ENCODE results near the gene MTOR.
"Not testable (repeated sequence)": the region's sequence is repeated elsewhere in the genome, so short reads cannot be mapped to it uniquely, and the experiment has no call there.

The MTOR gene

DNA sequence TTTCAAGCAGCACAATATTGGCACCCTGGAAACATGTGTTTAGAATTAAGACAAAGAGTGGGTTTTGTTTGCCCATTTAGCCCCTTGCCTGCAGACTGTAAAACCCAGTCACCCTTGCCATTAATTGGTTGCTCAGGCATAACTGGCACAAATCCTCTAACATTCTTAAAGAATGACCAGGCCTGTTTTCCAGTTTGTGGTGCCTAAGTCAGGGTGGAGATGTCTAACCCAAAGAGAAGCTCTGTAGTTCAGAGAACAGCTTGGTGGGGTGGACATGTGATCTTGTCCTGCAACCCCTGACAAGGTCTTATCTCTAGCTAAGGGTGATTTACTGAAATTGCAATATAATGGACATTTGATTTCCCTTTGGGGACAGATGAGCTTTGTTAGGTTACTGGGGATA is 82.0 kb downstream of the MTOR start:
- DNase-seq (ENCODE audit: low spot score), result peak; percentile 81

GRCh38 chr1:11179749-11180148 is 82.6 kb downstream of the MTOR start:
- DNase-seq (ENCODE audit: low spot score), result not testable (repeated sequence)

GRCh38 chr1:11179125-11179524 is 83.2 kb downstream of the MTOR start:
- DNase-seq (ENCODE audit: low spot score), result no peak

DNA sequence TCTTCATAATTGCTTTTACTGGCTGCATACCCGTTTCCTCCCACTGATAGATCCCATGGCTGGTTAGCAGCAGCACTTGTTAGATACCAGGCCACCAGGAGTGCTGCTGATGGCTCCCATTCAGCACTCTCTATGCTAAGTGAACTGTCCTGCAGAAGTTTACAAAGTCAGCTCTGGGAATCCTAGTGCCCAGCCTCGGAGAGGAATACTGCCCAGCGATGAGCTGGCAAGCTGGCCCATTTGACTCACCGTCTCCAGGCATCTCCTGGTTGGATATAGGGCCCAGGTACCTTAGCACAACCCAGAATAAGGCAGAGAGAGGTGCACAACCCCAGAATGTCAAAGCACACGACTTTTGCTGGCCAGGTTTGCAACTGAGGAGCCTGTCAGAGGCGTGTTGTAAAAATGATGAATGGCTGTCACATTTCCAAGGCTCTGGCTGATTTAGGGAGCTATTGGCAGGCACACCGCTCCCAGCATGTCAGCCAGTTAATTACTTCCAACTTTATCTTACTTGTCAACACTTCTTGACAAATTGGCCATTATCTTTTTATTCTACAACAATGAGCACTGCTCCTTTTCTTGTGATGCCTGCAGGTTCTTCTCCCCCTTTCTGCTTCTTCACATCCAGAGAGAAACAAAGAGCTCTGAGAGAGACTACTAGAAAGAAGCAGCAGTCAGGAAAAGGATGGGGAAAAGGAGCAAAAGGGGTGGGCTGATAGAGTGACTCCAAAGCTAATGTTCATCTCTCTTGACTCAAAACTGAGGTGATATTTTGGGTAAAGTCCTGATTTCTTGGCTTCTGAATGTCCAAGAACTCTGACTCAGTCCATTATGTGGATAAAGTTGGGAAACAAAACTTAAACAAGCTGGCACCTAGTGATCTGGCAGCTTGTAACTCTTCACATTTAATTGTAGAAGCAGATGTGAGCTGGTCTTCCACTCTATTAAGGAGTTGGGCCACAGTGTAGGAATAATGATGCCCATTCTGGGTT is 84.0 kb downstream of the MTOR start:
- peak; percentile 30 for DNase-seq (ENCODE audit: low spot score)

DNA sequence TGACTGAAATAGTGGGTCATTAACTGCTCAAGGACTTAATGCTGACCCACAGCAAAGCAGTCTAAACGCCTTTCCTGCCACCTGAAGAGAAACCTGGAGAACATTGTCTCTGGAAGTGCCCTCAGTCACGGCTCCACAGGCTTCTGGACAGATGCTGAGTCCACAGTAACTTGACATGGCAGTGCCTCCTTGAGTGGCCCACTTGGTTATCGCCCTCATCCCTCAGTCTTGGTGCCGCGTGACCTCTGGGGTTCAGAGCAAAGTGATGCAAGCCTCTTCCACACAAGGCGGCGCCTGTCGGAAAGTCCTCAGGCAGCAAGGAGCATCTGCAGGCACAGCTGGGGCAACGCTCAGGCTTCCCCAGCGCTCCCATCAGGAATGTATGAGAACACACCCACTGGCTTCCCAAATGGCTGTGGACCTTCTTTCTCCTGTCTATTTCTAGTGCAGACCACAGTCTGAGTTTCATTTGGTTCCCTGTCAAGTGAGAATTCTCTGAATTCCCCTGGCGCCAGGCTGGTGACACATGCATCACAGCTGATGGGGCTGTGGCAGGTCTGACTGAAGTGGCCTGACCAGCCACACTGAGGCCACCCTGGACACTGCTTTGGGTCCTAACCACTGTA is 86.2 kb downstream of the MTOR start:
- peak; percentile 75 for DNase-seq (ENCODE audit: low spot score)

DNA sequence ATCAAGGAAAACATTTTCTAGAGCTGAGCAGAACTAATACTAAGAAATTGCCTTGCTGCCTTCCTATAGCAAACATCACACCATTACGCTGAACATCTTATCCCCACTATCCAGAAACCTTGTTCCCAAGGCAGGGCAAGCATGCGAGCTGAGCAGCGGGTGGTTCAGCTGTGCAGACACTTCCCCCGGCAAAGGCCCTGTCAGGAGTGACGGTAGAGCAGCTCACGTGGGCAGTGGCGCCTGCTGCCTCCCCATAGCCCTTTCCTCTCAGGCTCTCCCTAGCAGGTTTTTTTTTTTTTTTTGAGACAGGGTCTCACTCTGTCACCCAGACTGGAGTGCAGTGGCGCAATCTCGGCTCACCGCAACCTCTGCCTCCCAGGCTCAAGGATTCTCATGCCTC is 86.9 kb downstream of the MTOR start:
- no peak for DNase-seq (ENCODE audit: low spot score)

DNA sequence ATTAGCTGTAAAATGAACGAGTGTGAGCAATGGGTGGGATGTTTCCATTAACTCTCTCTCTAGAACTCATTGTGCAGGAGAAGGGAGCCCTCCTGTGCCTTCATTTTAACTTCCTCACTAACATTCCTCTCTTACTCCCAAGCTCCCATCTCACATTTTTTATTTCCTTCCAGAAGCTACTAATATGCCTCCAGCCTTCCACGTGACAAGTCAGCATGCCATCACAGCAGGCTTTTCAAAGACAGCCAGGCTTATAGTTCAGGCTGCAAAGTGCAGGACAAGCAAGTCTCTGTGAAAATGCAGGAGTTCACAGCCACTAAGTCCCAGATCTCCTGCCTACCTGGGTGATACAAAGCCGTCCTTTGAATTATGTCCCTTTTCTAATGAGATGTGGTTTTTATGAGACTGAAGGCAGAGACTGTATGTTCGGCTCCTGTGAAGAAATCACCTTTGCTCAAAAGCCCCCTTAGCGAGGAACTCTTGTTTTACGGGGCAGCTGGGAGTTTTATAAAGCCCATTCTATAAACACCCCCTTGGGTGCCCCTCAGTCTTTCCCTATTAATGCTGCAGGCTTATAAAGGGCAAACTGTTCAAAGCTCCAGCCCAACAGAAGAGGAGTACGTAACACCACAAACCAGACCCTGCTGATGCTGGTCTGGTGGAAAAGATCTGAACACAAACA is 87.9 kb downstream of the MTOR start:
- DNase-seq (ENCODE audit: low spot score), result no peak

DNA sequence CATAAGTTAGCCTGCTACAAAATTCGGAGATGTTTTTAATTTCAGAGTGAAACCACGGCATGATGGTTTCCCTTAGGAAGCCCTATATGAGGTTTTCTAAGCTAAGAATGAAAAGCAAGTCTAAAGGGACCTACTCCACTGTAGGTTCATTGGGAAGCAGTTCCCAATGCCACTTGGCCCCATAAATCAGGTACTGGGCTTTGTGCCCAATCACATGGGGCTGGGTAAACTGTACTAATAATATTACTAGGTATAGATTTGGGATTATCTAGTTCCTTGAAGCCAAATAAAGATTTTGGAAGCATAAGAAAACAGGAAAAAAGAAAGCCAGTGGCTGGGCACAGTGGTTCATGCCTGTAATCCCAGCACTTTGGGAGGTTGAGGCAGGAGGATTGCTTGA is 92.2 kb downstream of the MTOR start:
- DNase-seq (ENCODE audit: low spot score), result no peak

- no peak for DNase-seq (ENCODE audit: low spot score)
These were observed 93.1 kb downstream of the MTOR start for GRCh38 chr1:11169202-11169601.

DNA sequence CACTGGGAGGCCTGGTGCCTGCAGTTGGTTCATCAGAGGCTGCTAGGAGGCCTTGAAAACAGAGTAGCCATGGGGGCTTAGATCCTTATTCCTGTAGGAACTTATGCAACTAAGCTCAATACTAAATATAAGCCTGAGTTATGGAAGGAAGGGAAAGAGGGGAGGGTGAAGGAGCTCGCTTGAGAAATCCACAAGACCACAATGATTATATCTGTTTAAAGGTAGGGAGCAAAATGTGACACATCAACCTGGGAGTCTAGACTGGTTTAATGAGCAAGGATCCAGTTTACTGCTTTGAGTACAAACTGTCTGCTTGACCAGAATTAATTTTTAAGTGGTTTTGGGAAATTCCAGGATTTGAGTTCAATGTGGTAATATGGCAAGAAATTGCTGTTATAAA is 93.6 kb downstream of the MTOR start:
- DNase-seq (ENCODE audit: low spot score), result no peak

DNA sequence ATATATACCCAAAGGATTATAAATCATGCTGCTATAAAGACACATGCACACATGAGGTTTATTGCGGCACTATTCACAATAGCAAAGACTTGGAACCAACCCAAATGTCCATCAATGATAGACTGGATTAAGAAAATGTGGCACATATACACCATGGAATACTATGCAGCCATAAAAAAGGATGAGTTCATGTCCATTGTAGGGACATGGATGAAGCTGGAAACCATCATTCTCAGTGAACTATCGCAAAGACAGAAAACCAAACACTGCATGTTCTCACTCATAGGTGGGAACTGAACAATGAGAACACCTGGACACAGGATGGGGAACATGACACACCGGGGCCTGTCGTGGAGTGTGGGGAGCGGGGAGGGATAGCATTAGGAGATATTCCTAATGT is 95.6 kb downstream of the MTOR start:
- not testable (repeated sequence) for DNase-seq (ENCODE audit: low spot score)

GRCh38 chr1:11162752-11163151 is 99.6 kb downstream of the MTOR start:
- not testable (repeated sequence) for DNase-seq (ENCODE audit: low spot score)

GRCh38 chr1:11158720-11159321 is 103.5 kb downstream of the MTOR start:
- peak; percentile 91 for DNase-seq (ENCODE audit: low spot score)

GRCh38 chr1:11158291-11158690 is 104.1 kb downstream of the MTOR start:
- peak; percentile 9 for DNase-seq (ENCODE audit: low spot score)

GRCh38 chr1:11157867-11158266 is 104.5 kb downstream of the MTOR start:
- peak; percentile 55 for DNase-seq (ENCODE audit: low spot score)

DNA sequence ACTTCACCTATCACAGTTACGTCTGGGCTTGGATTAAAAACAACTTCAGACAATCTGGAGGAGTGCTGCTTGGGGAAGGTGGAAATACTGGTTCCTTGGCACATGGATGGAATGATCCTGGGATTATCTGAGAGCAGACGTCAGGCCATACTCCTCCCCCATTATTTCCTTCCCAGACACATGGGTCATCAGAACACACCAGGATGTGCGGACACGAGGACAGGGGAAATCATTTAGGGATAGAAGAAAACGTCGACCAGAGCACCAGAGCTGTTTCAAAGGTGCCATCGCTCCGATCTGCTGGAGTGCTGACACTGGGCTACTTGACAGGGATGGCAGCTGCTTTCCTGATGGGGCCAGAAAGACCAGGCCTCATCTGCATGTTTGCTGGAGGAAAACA is 105.0 kb downstream of the MTOR start:
- DNase-seq (ENCODE audit: low spot score), result no peak

DNA sequence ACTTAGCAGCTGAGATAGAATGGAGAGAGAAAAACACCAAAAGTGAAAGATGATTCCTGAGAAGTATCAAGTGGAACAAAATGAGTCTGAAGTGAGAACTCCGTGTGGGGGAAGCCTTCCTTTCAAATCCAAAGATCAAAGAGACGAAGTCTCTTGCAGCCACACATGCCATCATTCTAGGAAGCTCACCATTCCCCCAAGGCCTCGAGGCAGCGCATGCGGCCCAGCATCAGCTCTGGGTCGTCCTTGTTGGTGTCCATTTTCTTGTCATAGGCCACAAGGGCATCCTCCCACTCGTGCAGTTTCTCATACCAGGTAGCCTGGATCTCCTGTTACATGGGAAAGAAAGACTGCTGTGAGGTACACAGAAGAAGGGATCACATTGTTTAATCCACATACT is 105.4 kb downstream of the MTOR start:
- DNase-seq (ENCODE audit: low spot score), result no peak

- DNase-seq (ENCODE audit: low spot score), result no peak
These were observed 105.9 kb downstream of the MTOR start for GRCh38 chr1:11156441-11156840.

DNA sequence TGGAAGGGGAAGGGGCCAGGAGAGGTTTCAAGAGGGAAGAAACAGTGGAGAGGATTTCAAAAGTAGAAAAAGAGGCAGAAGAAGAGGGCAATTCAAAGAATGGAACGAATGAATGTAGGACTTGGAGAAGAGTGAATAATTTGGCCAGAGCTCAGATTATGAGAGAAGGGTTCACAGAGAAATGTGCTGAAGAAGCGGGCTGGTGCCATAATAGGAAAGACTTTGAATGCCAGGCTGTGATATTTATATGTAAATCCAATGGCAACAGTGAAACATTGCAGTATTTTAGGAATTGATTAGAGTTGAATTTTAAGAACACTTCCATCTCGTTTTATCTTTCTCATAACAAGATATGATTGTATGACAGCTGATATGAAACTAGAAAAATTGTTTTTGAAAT is 109.2 kb downstream of the MTOR start:
- DNase-seq (ENCODE audit: low spot score), result no peak

GRCh38 chr1:11152755-11153154 is 109.6 kb downstream of the MTOR start:
- DNase-seq (ENCODE audit: low spot score), result no peak

- DNase-seq (ENCODE audit: low spot score), result no peak
These were observed 110.3 kb downstream of the MTOR start for GRCh38 chr1:11151826-11152612.

DNA sequence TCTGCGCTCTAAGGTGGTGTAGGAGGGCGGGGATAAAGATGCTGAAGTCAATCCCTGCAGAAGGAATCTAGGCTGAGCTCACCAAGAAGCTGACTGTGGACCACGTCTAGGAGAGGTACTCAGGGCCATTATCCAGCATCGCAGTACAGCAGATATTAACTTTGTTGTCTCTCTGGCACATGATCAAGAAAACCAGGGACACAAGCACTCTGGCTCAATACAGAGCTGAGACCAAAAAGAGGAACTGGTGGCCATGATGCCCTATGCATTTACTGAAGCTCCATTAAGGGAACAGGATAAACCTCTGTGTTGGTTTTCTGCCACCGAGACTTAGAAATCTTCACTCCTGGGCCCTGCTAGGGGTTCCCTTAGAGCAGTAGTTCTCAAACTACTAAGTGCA is 111.2 kb downstream of the MTOR start:
- no peak for DNase-seq (ENCODE audit: low spot score)

Measured in AG08395 (cell line).